K562 (cell line): ENCODE measurements around the gene HDAC9. TPM values are rescaled to one million over a fixed set of nuclear protein-coding genes. Genes with fewer than 3 reads are reported as not detected.

Experiments
- ATAC-seq: fragments of 200-7000 bp; cut with Tn5 transposase; 3 replicates; pipeline ENCODE4 v1.9.1; 2020; ENCODE audit warnings: moderate library complexity
- BruUV-seq: library from RNA; stranded (reverse); fragments of 400-500 nt; replicated peaks from 2 replicates; lab custom pipeline; 2021; lab: Mats Ljungman, UMichigan
- CTCF ChIA-PET: fragments of 300-600 bp; formaldehyde crosslinking; extraction: SDS; loops from one replicate; lab custom pipeline; 2021; ENCODE audit warnings: low intra/inter-chr PET ratio; lab: Yijun Ruan, JAX
- POLR2A ChIA-PET: fragments of 300-600, 350-650 bp; sonication (Branson Sonifier 250); formaldehyde crosslinking; extraction: SDS; loops from one replicate; lab custom pipeline; 2021; ENCODE audit warnings: antibody characterized with exemption, inconsistent platforms; lab: Yijun Ruan, JAX
- DNase-seq, 4 experiments: peaks; one replicate each; pipeline versions ENCODE4 v3.0.0 to v3.0.0-alpha.2; 2011 to 2018; ENCODE audit warnings: low spot score in 3 of 4, mixed read lengths in 3 of 4; ENCODE audit errors: extremely low read depth in 1 of 4
- FAIRE-seq: peaks from 2 replicates; lab custom pipeline; 2011; peaks lifted over from hg19 to GRCh38; lab: Jason Lieb, UNC
- H2AFZ ChIP-seq: 2 replicates; pipeline ENCODE4 v1.6.0; 2011; ENCODE audit warnings: low read depth, low read length, control low read depth, inconsistent platforms
- H3K27ac ChIP-seq: fragments of 200-600 bp; 3 replicates; pipeline ENCODE4 v1.8.0; 2011; ENCODE audit warnings: low read depth, mild to moderate bottlenecking, control low read depth, inconsistent platforms, low read length, moderate library complexity, mixed read lengths; ENCODE audit errors: extremely low read depth
- H3K27me3 ChIP-seq, 2 experiments: fragments of 300-600 bp in 1 of 2; 2 replicates in 1 of 2; 3 replicates in 1 of 2; pipeline versions ENCODE4 v1.6.0 to v1.8.0; 2011; ENCODE audit warnings: inconsistent platforms in 2 of 2, low read length in 2 of 2, mild to moderate bottlenecking in 1 of 2, mixed read lengths in 1 of 2, moderate library complexity in 1 of 2; ENCODE audit not compliant: control insufficient read depth in 2 of 2, insufficient read depth in 2 of 2
- H3K36me3 ChIP-seq: fragments of 300-600 bp; 3 replicates; pipeline ENCODE4 v1.8.0; 2011; ENCODE audit warnings: mild to moderate bottlenecking, low read length, inconsistent platforms; ENCODE audit not compliant: control insufficient read depth, insufficient read depth
- H3K4me1 ChIP-seq, 2 experiments: fragments of 200-600 bp in 1 of 2; replicated peaks in 1 of 2; 2 replicates in 1 of 2; 3 replicates in 1 of 2; pipeline versions ENCODE4 v1.5.1 to v1.8.0; 2011; ENCODE audit warnings: inconsistent platforms in 2 of 2, low read length in 2 of 2, mild to moderate bottlenecking in 1 of 2, mixed read lengths in 1 of 2, moderate library complexity in 1 of 2; ENCODE audit not compliant: control insufficient read depth in 2 of 2, insufficient read depth in 2 of 2
- H3K4me2 ChIP-seq: 2 replicates; pipeline ENCODE4 v1.6.1; 2011; ENCODE audit warnings: low read length, control low read depth, inconsistent platforms, mixed read lengths; ENCODE audit not compliant: insufficient read depth
- H3K4me3 ChIP-seq: fragments of 200-600 bp; sonication (generic), shearing (Covaris generic); 2 replicates; pipeline ENCODE4 v1.5.1; 2016; ENCODE audit warnings: control low read depth, inconsistent platforms
- H3K79me2 ChIP-seq: fragments of 200-600 bp; 3 replicates; pipeline ENCODE4 v1.8.0; 2011; ENCODE audit warnings: low read length, inconsistent platforms; ENCODE audit not compliant: control insufficient read depth, insufficient read depth
- H3K9ac ChIP-seq, 2 experiments: 2 replicates each; pipeline versions ENCODE4 v1.6.0 to v1.6.1; 2011; ENCODE audit warnings: low read depth in 2 of 2, low read length in 2 of 2, control low read depth in 1 of 2, inconsistent platforms in 1 of 2, mild to moderate bottlenecking in 1 of 2, mixed read lengths in 1 of 2; ENCODE audit not compliant: insufficient read depth in 1 of 2
- H3K9me1 ChIP-seq: one replicate; pipeline ENCODE4 v1.6.0; 2011; ENCODE audit warnings: inconsistent platforms, mild to moderate bottlenecking, low read length, moderate library complexity; ENCODE audit not compliant: control insufficient read depth, insufficient read depth
- H3K9me3 ChIP-seq: replicated peaks from 2 replicates; pipeline ENCODE4 v1.5.1; 2011; ENCODE audit warnings: low read depth, low read length, inconsistent platforms; ENCODE audit not compliant: control insufficient read depth, insufficient read depth
- H4K20me1 ChIP-seq: replicated peaks from 2 replicates; pipeline ENCODE4 v1.6.1; 2011; ENCODE audit warnings: low read length, inconsistent platforms, mixed read lengths; ENCODE audit not compliant: control insufficient read depth, insufficient read depth
- ATF2 ChIP-seq: sonication (generic); formaldehyde crosslinking; IDR thresholded peaks from 2 replicates; pipeline ENCODE4 v1.8.1; 2022; ENCODE audit warnings: missing genetic modification reagents
- BCLAF1 ChIP-seq, 2 experiments: fragments of 450-650 bp in 1 of 2; IDR thresholded peaks; 2 replicates each; pipeline ENCODE4 v1.6.1; 2011 to 2017; ENCODE audit warnings: low read depth in 2 of 2, antibody characterized with exemption in 1 of 2, borderline replicate concordance in 1 of 2, low read length in 1 of 2, mild to moderate bottlenecking in 1 of 2, mixed read lengths in 1 of 2; ENCODE audit not compliant: control insufficient read depth in 1 of 2
- IRF9 ChIP-seq: fragments of 450-650 bp; IDR thresholded peaks from 2 replicates; pipeline ENCODE4 v1.6.1; 2016; ENCODE audit warnings: missing biosample characterization, missing genetic modification characterization
- MLLT1 ChIP-seq, 2 experiments: fragments of 450-650 bp; IDR thresholded peaks; 2 replicates each; pipeline ENCODE4 v1.6.1; 2016
- MLX ChIP-seq, 2 experiments: fragments of 450-650 bp in 1 of 2; sonication (generic) in 1 of 2; formaldehyde crosslinking; conservative IDR thresholded peaks; 2 replicates each; pipeline versions ENCODE4 v1.4.0 to v1.8.1; 2020 to 2022; ENCODE audit warnings: mild to moderate bottlenecking in 1 of 2, missing genetic modification reagents in 1 of 2
- MTA1 ChIP-seq: fragments of 450-650 bp; IDR thresholded peaks from 2 replicates; pipeline ENCODE4 v1.6.1; 2017; ENCODE audit warnings: borderline replicate concordance
- NR2C2 ChIP-seq, 2 experiments: fragments of 200-800 bp in 1 of 2; sonication (Bioruptor generic) in 1 of 2; sonication (generic) in 1 of 2; formaldehyde crosslinking in 1 of 2; IDR thresholded peaks; 2 replicates each; pipeline versions ENCODE4 v1.6.1 to v1.8.0; 2016 to 2022; ENCODE audit warnings: mild to moderate bottlenecking in 1 of 2, missing compliant biosample characterization in 1 of 2, missing genetic modification characterization in 1 of 2, missing genetic modification reagents in 1 of 2
- PCBP1 ChIP-seq: fragments of 200-400 bp; formaldehyde crosslinking; IDR thresholded peaks from 2 replicates; pipeline ENCODE4 v1.6.1; 2018; ENCODE audit warnings: mild to moderate bottlenecking, low read depth, low read length; ENCODE audit not compliant: poor library complexity, severe bottlenecking
- POLR3G ChIP-seq: IDR thresholded peaks from 2 replicates; pipeline ENCODE4 v1.6.1; 2011; ENCODE audit not compliant: insufficient read length, insufficient replicate concordance; ENCODE audit errors: extremely low read depth
- TCF3 ChIP-seq: sonication (generic); formaldehyde crosslinking; IDR thresholded peaks from 2 replicates; pipeline ENCODE4 v1.4.0; 2020; ENCODE audit warnings: mild to moderate bottlenecking, missing genetic modification reagents
- ZBTB17 ChIP-seq: fragments of 450-650 bp; formaldehyde crosslinking; IDR thresholded peaks from 2 replicates; pipeline ENCODE4 v1.4.0; 2020; ENCODE audit warnings: mild to moderate bottlenecking
- ZKSCAN3 ChIP-seq: fragments of 250-450 bp; sonication (Bioruptor Pico); IDR thresholded peaks from 2 replicates; pipeline ENCODE4 v1.4.0; 2020
- ZNF583 ChIP-seq: fragments of 250-450 bp; sonication (Bioruptor Pico); IDR thresholded peaks from 2 replicates; pipeline ENCODE4 v1.4.0; 2020
- WGBS: fragments of 100-300 bp; shearing (Covaris generic); methylation state at CpG from one replicate; pipeline ENCODE4 v1.1.6; 2016; ENCODE audit warnings: low coverage, mixed read lengths; ENCODE audit not compliant: insufficient coverage; ENCODE audit errors: missing lambda C conversion rate; 5-methylcytosine and 5-hydroxymethylcytosine counted together
- in situ Hi-C: fragments of 300-500 bp; cut with MboI; formaldehyde crosslinking; loops from 4 replicates; pipeline ENCODE4 v1.15.0; 2018; ENCODE audit warnings: inconsistent platforms, mixed read lengths
- intact Hi-C: fragments of 100-400 bp; cut with micrococcal nuclease; formaldehyde crosslinking; loops from 2 replicates; pipeline ENCODE4 v1.14.2; 2022
- polyA plus RNA-seq, 8 experiments: library from polyadenylated mRNA; depleted of rRNA in 4 of 8; stranded (reverse) in 5 of 8; unstranded in 3 of 8; fragments of >200 nt; fragmentation: Nextera tagmentation in 2 of 8; fragmentation: Illumina TruSeq in 1 of 8; extraction: Ambion mirVana in 2 of 8; extraction: Trizol in 1 of 8; gene quantifications; 2 replicates each; pipeline versions ENCODE4 v1.2.1 to v1.2.3, GENCODE V29; 2011 to 2014; ENCODE audit warnings: inconsistent platforms in 1 of 8, missing spikeins in 1 of 8
- total RNA-seq, 7 experiments: library from RNA; depleted of rRNA in 6 of 7; stranded (reverse); fragments of >200 nt in 6 of 7; fragmentation: Illumina TruSeq in 2 of 7; extraction: Trizol in 2 of 7; gene quantifications; 2 replicates each; pipeline versions ENCODE4 v1.2.1 to v1.2.3, GENCODE V29; 2011 to 2021; ENCODE audit warnings: low replicate concordance in 1 of 7

HDAC9 gene
- total and polyA plus RNA-seq, 9 of the 15 experiments (the other 6 are each of a cell fraction or from before 2014, with no cell fraction given), result 0.08 to 0.91 (median 0.33) TPM

- Histone ChIP-seq H3K27me3 (no peaks in the 10 kb centered on the region), H2AFZ (no peak overlapping the region), H3K4me3 (no peak overlapping the region), H3K9me1 (no peaks in the 10 kb centered on the region), H3K27ac (no peak overlapping the region), H3K79me2 (no peaks in the 10 kb centered on the region), H3K4me1 (no peaks in the 10 kb centered on the region), H3K4me2 (no peak overlapping the region), H3K9ac (no peak overlapping the region), H3K36me3 (no peaks in the 10 kb centered on the region), H3K9me3 (no peaks in the 10 kb centered on the region; the same call in 1 of the 2 replicates), H4K20me1 (no peaks in the 10 kb centered on the region)
- DNase-seq, result no peak
- in situ Hi-C loops, result no loop called here
- no TSS peak for BruUV-seq
- no peak for ATAC-seq
- ChIA-PET CTCF (no interaction called here), POLR2A (no interaction called here)
- WGBS, result 0% methylated on average over 7 of the region's 7 CpGs
- intact Hi-C loops, result no loop called here
- FAIRE-seq, result no peak
- TF ChIP-seq PCBP1 (no peak), POLR3G (no peak), ZNF583 (CRISPR knock-in tag) (no peak), BCLAF1 (IDR thresholded peaks at IDR 0.05; ENCODE audit: borderline replicate concordance in 1 of 2, control insufficient read depth in 1 of 2, low read depth in 2 of 2, low read length in 1 of 2) (no peak), MLX (CRISPR knock-in tag; conservative IDR thresholded peaks at IDR 0.05) (no peak), ZKSCAN3 (CRISPR knock-in tag) (no peak), ZBTB17 (no peak), TCF3 (CRISPR knock-in tag) (no peak), IRF9 (tag) (no peak), MLLT1 (IDR thresholded peaks at IDR 0.05) (no peak), MTA1 (no peak), ATF2 (CRISPR knock-in tag) (no peak), NR2C2 (CRISPR knock-in tag; IDR thresholded peaks at IDR 0.05) (no peak), NR2C2 (tag; IDR thresholded peaks at IDR 0.05) (no peak)
Measured at GRCh38 chr7:18760631-18761445, 265.3 kb downstream of the HDAC9 start.
